ENCODE measurements around the gene ITPK1.

ITPK1 gene

GRCh38 chr14:93023802-93024434, 91.8 kb downstream of the ITPK1 start:
- no peak; the same call in 2 of the 3 replicates for ATAC-seq
- TF ChIP-seq TSHZ2 (CRISPR knock-in tag; IDR thresholded peaks at IDR 0.05) (no peak), POU6F1 (CRISPR knock-in tag; IDR thresholded peaks at IDR 0.05; ENCODE audit: borderline replicate concordance, low read depth) (no peak), SNAI2 (CRISPR knock-in tag; IDR thresholded peaks at IDR 0.05) (no peak), GLIS3 (CRISPR knock-in tag; IDR thresholded peaks at IDR 0.05) (no peak), ZC3H10 (CRISPR knock-in tag; IDR thresholded peaks at IDR 0.05) (no peak), BACH2 (CRISPR knock-in tag; IDR thresholded peaks at IDR 0.05; ENCODE audit: borderline replicate concordance) (no peak), TOX (CRISPR knock-in tag; IDR thresholded peaks at IDR 0.05; ENCODE audit: borderline replicate concordance) (no peak)

- ATAC-seq = peak; percentile 59; the same call in 2 of the 3 replicates
- no peak for TF ChIP-seq BACH2 (CRISPR knock-in tag; IDR thresholded peaks at IDR 0.05; ENCODE audit: borderline replicate concordance)
- TF ChIP-seq TCF4 (CRISPR knock-in tag; IDR thresholded peaks at IDR 0.05; ENCODE audit: borderline replicate concordance) = 0 out of 2 replicates have a peak, but pooled peaks have one; percentile 14
- TF ChIP-seq ZNF70 (CRISPR knock-in tag; IDR thresholded peaks at IDR 0.05) = no peak
- TF ChIP-seq PPARA (CRISPR knock-in tag; IDR thresholded peaks at IDR 0.05; ENCODE audit: borderline replicate concordance) = no peak
- TF ChIP-seq CSRNP3 (CRISPR knock-in tag; IDR thresholded peaks at IDR 0.05) = no peak
- TF ChIP-seq OSR1 (CRISPR knock-in tag; IDR thresholded peaks at IDR 0.05) = no peak
- 0 out of 2 replicates have a peak, but pooled peaks have one; percentile 27 for TF ChIP-seq TSHZ2 (CRISPR knock-in tag; IDR thresholded peaks at IDR 0.05)
These were observed 92.7 kb downstream of the ITPK1 start for GRCh38 chr14:93023039-93023438.

- no peak for TF ChIP-seq ZNF565 (CRISPR knock-in tag; conservative IDR thresholded peaks at IDR 0.05; ENCODE audit: low read depth)
- no peak for TF ChIP-seq ZC3H10 (CRISPR knock-in tag; IDR thresholded peaks at IDR 0.05)
- no peak for TF ChIP-seq BACH2 (CRISPR knock-in tag; IDR thresholded peaks at IDR 0.05; ENCODE audit: borderline replicate concordance)
- TF ChIP-seq ISL1 (CRISPR knock-in tag; IDR thresholded peaks at IDR 0.05) = no peak
- TF ChIP-seq RARB (CRISPR knock-in tag; IDR thresholded peaks at IDR 0.05) = no peak
- no peak for TF ChIP-seq ESRRG (CRISPR knock-in tag; IDR thresholded peaks at IDR 0.05)
- no peak for TF ChIP-seq ARNTL (CRISPR knock-in tag; IDR thresholded peaks at IDR 0.05; ENCODE audit: borderline replicate concordance, low read depth)
- TF ChIP-seq TSHZ2 (CRISPR knock-in tag; IDR thresholded peaks at IDR 0.05) = no peak
- TF ChIP-seq SNAI2 (CRISPR knock-in tag; IDR thresholded peaks at IDR 0.05) = no peak
- no peak for TF ChIP-seq OSR1 (CRISPR knock-in tag; IDR thresholded peaks at IDR 0.05)
- ATAC-seq = no peak
These were observed 95.8 kb downstream of the ITPK1 start for GRCh38 chr14:93019970-93020369.
